GM12801 (cell line): ENCODE measurements around the gene KLHL25.

Experiments
- TF ChIP-seq, protein P1 (sequence below): IDR thresholded peaks from one replicate; pipeline ENCODE4 v1.5.1; 2011; ENCODE audit warnings: control low read depth; ENCODE audit not compliant: insufficient read length; ENCODE audit errors: extremely low read depth

Gene KLHL25

DNA sequence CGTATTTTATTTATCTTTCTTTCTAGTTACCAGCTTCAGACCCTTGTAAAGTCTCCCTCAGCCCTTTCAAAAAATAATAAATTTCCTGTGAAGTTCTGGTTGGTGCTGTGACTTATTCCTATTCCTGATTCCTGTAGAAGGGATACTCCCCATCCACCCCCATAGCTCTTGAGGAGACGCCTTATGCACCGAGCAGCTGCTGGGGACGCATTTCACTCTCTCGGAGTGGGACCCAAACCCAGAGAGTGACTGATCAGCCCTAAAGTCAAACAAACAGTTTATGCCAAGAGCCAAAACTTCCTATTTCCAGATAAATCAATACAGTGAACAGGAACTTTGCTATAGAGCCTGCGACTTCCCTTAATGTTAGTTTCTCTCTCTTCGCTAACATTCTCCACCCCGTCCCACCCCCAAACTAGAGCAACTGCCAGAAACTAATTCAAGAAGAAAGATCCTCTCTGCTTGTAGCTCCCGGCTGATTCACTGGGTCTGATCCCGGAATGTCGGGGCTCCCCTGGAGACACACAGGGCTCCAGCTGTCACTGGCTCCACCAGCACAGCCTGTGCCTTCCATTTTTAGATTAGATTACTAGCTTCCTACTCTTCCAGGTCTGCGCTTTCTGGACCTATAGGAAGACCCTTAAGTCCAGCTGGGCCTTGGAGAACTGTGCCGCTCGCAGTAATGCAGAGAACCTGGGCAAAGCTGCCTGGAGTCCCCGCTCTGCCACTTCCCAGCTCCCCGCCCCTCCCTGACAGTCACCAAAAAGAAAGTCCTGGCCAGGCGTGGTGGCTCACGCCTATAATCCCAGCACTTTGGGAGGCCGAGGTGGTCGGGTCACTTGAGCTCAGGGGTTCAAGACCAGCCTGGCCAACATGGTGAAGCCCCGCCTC is 45.2 kb downstream of the KLHL25 start:
- TF ChIP-seq, protein P1, sequence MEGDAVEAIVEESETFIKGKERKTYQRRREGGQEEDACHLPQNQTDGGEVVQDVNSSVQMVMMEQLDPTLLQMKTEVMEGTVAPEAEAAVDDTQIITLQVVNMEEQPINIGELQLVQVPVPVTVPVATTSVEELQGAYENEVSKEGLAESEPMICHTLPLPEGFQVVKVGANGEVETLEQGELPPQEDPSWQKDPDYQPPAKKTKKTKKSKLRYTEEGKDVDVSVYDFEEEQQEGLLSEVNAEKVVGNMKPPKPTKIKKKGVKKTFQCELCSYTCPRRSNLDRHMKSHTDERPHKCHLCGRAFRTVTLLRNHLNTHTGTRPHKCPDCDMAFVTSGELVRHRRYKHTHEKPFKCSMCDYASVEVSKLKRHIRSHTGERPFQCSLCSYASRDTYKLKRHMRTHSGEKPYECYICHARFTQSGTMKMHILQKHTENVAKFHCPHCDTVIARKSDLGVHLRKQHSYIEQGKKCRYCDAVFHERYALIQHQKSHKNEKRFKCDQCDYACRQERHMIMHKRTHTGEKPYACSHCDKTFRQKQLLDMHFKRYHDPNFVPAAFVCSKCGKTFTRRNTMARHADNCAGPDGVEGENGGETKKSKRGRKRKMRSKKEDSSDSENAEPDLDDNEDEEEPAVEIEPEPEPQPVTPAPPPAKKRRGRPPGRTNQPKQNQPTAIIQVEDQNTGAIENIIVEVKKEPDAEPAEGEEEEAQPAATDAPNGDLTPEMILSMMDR: no peak

DNA sequence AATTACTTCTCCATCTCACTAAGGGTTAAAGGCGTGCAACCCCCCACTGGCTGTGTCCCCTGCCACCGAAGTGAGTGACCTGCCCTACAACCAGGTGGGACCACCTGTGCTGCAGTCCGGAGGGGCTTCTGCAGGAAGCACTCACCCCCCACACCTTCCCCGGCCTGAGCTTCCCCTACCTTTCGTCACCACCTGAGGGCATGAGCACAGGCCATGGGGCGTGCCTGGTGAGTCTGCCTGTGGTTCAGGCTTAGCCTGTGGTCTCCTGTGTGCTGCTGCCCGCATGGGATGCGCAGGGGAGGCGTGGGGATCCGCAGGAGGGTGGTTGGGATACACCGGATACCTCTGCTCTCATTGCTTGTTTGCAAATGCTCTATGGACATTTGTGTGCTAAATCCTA is 46.0 kb downstream of the KLHL25 start:
- TF ChIP-seq, protein P1: no peak

DNA sequence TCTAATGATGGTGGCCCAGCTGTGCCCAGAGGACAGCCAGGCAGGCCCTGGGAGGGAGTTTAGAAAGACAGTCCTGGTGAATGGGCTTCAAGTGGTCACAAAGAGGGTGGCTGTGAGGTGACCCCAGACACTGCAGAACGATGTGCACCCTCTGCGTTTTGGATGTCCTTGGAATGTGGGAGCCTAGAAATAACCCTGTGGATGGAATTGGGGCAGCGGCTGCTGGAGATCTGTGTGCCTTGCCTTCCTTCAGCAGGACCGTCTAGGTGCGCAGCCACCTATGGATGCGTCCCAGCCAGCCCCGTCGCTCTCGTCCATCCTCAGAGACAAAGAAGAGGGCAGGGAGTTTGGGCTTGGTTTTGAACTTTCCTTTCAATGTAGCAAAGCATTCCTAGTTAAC is 46.5 kb downstream of the KLHL25 start:
- TF ChIP-seq, protein P1: no peak

DNA sequence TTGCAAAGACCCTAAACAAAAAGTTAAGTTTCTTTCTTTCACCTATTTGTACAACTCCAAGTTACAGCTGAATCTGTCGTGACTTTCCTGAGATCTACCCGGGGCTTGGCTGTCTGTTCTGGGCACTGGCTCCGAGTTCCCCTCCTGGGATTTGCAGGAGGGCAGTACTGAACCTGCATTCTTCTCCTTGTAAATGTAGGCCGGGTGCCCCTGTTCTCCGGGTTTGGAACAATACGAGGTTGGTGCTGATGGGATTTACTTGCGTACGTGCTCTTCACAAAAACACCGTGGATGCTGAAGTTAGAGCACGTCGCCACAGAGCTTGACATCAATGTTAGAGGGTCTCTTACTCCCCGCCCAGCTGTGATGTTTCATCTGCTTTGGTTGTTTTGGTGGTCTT is 48.1 kb downstream of the KLHL25 start:
- TF ChIP-seq, protein P1: no peak

DNA sequence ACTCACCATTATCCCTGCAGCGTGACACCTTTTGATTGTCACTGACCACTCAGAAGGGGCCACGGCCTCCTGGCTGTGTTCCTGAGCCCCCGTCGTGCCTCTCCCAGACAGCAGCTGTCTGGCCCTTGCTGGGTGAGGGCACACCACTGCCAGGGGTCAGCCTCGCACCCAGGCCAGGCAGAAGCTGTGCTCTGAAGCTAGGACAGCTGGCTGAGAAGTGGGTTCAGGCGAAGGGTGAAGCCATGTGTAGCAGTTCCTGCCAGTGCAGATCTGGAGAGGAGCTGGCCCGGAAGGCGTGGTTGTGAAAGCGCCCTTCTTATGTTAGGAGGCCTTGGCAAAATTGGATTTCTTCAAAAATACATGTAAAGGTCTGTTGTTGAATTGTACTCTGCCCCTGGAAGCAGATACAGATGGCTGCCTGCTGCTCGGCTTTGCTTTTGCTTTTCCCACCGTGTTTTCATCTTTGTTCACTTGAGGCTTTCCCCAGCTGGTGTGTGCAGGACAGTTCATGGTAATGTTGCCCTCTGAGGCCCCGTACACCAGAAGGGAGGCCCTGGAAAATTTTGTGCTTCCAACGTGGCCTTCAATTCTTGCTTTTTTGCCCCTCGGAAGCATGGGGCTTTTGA is 49.1 kb downstream of the KLHL25 start:
- TF ChIP-seq, protein P1: no peak

DNA sequence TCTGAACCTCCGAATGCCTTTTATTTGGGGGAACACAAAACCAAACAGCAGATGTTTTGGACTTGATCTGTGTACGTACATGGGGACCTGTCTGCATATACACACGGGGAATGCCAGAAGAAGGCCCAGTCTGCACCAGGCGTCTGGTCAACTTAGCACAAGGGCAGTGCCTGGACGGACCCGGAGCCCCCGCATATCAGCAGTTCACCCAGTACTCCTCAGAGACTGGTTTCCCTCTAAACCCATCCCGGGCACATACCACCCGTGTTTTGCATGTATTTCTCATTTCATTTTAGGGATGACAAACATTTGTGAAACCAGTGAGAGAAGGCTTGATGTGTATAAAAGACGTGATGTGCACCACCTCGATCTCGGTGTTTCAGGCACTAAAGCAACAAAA is 49.7 kb downstream of the KLHL25 start:
- TF ChIP-seq, protein P1: no peak

DNA sequence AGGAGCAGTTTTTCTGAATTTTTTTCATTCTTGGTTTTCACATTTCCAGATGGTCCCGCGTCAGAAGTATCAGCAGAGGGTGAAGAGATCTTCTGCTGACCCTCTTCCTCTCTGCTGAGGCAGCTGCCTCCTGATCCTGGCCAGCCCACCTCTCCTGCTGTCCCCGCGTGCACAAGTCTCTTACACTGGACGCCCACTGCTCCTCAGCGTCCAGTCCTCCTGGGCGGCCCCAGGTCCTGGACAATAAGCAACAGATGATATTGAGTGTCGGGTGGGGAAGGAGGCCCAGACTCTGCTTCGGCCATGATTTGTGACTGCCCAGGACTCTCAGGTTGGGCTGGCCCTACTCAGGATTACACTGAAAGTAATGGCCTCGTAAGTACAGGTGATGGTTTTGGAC is 50.1 kb downstream of the KLHL25 start:
- TF ChIP-seq, protein P1: no peak
